ENCODE measurements around the gene SLC45A3. TPM values are rescaled to one million over a fixed set of nuclear protein-coding genes. Genes with fewer than 3 reads are reported as not detected.
A peak's percentile ranks its signal among the peaks of the same experiment; 100 is the strongest.

Gene SLC45A3
- polyA plus RNA-seq, 1 donor (not counting 4 experiments of a cell fraction or from before 2014, with no cell fraction given) = 2.5 TPM

DNA sequence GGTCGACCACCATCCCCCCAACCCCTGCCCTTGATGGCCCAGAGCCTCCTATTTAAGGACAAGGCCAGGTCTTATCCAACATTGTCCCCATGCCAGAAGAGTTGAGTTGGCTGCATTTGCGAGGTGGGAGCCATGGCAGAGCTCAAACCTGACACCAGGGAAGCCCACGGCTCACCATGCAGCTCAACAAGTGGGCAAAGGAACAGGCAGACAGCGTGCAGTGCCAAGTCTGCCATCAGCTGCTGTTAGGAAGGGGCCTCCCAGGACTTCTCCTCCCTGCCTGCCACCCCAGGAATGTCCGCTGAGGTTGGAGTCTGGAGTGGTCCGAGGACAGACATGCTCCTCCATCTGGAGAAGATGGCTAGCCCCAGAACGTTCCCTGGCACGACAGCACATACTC is 19.9 kb downstream of the SLC45A3 start:
- no peaks in the 10 kb centered on the region for H3K36me3 ChIP-seq (ENCODE audit: control insufficient read depth in 2 of 2, extremely low read depth in 1 of 2, insufficient read depth in 2 of 2, low read length in 2 of 2)
- H3K27ac ChIP-seq (ENCODE audit: control insufficient read depth, insufficient read depth, low read length) = no peak overlapping the region
- no peaks in the 10 kb centered on the region for H3K27me3 ChIP-seq (ENCODE audit: control insufficient read depth, extremely low read depth, insufficient read depth, low read length)
- H3K4me3 ChIP-seq (ENCODE audit: control insufficient read depth in 2 of 3, extremely low read depth in 1 of 3, insufficient read depth in 2 of 3, low read depth in 1 of 3, low read length in 3 of 3) = no peak overlapping the region
- H3K4me2 ChIP-seq (ENCODE audit: control insufficient read depth, extremely low read depth, insufficient read depth, low read depth, low read length) = no peak overlapping the region
- peaks cover 23% of the 10 kb centered on the region for H3K4me1 ChIP-seq (ENCODE audit: control insufficient read depth, extremely low read depth, insufficient read depth, low read length)
- no peaks in the 10 kb centered on the region for H3K9me3 ChIP-seq (ENCODE audit: control insufficient read depth, low read depth, low read length)
- peaks cover 4% of the 10 kb centered on the region for H3K9me1 ChIP-seq (ENCODE audit: control insufficient read depth, extremely low read depth, insufficient read depth, low read length)
- no peak overlapping the region for H3K9ac ChIP-seq (ENCODE audit: control insufficient read depth, extremely low read depth, insufficient read depth, low read length)
- dilution Hi-C loops (cut with MboI; ENCODE audit: extremely low pct_ligation_motif_present, low sequenced_read_pairs) = no loop called here
- FAIRE-seq = no peak
- H3K79me2 ChIP-seq (ENCODE audit: control insufficient read depth, insufficient read depth, low read length) = no peaks in the 10 kb centered on the region
- no peaks in the 10 kb centered on the region for H4K20me1 ChIP-seq (ENCODE audit: control insufficient read depth, extremely low read depth, insufficient read depth, low read length)
- no peak for DNase-seq (ENCODE audit: low read depth, low spot score)
- H2AFZ ChIP-seq (ENCODE audit: control insufficient read depth, low read length) = no peak overlapping the region
- no peak for TF ChIP-seq EZH2 (IDR thresholded peaks at IDR 0.05; ENCODE audit: low read length)
- TF ChIP-seq, protein P1, sequence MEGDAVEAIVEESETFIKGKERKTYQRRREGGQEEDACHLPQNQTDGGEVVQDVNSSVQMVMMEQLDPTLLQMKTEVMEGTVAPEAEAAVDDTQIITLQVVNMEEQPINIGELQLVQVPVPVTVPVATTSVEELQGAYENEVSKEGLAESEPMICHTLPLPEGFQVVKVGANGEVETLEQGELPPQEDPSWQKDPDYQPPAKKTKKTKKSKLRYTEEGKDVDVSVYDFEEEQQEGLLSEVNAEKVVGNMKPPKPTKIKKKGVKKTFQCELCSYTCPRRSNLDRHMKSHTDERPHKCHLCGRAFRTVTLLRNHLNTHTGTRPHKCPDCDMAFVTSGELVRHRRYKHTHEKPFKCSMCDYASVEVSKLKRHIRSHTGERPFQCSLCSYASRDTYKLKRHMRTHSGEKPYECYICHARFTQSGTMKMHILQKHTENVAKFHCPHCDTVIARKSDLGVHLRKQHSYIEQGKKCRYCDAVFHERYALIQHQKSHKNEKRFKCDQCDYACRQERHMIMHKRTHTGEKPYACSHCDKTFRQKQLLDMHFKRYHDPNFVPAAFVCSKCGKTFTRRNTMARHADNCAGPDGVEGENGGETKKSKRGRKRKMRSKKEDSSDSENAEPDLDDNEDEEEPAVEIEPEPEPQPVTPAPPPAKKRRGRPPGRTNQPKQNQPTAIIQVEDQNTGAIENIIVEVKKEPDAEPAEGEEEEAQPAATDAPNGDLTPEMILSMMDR (optimal IDR thresholded peaks at IDR 0.05 in 1 of 3, IDR thresholded peaks at IDR 0.05 in 1 of 3, conservative IDR thresholded peaks at IDR 0.05 in 1 of 3; ENCODE audit: extremely low read depth in 1 of 3, insufficient read depth in 2 of 3, low read length in 3 of 3) = no peak

DNA sequence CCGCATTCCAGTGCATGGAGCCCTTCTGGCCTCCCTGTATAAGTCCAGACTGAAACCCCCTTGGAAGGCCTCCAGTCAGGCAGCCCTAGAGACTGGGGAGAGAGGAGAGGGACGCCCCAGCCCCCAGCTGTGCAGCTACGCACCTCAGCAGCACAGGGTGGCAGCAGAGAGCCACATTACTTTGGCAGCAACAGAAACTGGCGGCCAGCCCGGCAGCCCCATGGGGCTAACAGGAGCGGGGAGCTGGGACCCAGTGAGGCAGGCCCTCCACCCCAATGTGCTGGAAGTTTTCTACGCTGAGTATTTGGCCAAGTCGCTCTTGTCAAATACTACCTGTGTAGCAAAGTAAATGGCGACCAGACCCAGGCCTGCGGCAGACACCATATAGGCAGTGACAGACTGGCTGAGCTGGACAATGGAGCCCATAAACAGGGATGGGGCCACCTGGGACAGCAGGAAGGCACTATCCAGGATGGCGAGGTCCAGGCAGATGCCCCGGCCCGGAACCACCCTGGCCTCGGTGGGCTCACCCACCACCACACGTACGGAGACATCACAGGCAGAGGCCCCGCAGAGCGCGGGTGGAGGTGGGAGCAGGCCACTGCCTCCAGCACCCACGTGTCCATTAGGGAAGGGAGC is 21.2 kb downstream of the SLC45A3 start:
- dilution Hi-C loops (cut with MboI; ENCODE audit: extremely low pct_ligation_motif_present, low sequenced_read_pairs) = no loop called here
- no peaks in the 10 kb centered on the region for H3K9me3 ChIP-seq (ENCODE audit: control insufficient read depth, low read depth, low read length)
- H3K4me1 ChIP-seq (ENCODE audit: control insufficient read depth, extremely low read depth, insufficient read depth, low read length) = peaks cover 10% of the 10 kb centered on the region
- H3K9me1 ChIP-seq (ENCODE audit: control insufficient read depth, extremely low read depth, insufficient read depth, low read length) = no peaks in the 10 kb centered on the region
- H3K27me3 ChIP-seq (ENCODE audit: control insufficient read depth, extremely low read depth, insufficient read depth, low read length) = no peaks in the 10 kb centered on the region
- no peak overlapping the region for H3K9ac ChIP-seq (ENCODE audit: control insufficient read depth, extremely low read depth, insufficient read depth, low read length)
- H4K20me1 ChIP-seq (ENCODE audit: control insufficient read depth, extremely low read depth, insufficient read depth, low read length) = no peaks in the 10 kb centered on the region
- no peaks in the 10 kb centered on the region for H3K79me2 ChIP-seq (ENCODE audit: control insufficient read depth, insufficient read depth, low read length)
- no peak overlapping the region for H2AFZ ChIP-seq (ENCODE audit: control insufficient read depth, low read length)
- TF ChIP-seq EZH2 (IDR thresholded peaks at IDR 0.05; ENCODE audit: low read length) = no peak
- TF ChIP-seq, protein P1 (optimal IDR thresholded peaks at IDR 0.05 in 1 of 3, IDR thresholded peaks at IDR 0.05 in 1 of 3, conservative IDR thresholded peaks at IDR 0.05 in 1 of 3; ENCODE audit: extremely low read depth in 1 of 3, insufficient read depth in 2 of 3, low read length in 3 of 3) = peak; percentile 87 to 95 (median 88)
- DNase-seq (ENCODE audit: low read depth, low spot score) (no peak), FAIRE-seq (no peak)
- no peak overlapping the region for H3K4me2 ChIP-seq (ENCODE audit: control insufficient read depth, extremely low read depth, insufficient read depth, low read depth, low read length)
- H3K4me3 ChIP-seq (ENCODE audit: control insufficient read depth in 2 of 3, extremely low read depth in 1 of 3, insufficient read depth in 2 of 3, low read depth in 1 of 3, low read length in 3 of 3) = no peak overlapping the region
- no peaks in the 10 kb centered on the region for H3K36me3 ChIP-seq (ENCODE audit: control insufficient read depth in 2 of 2, extremely low read depth in 1 of 2, insufficient read depth in 2 of 2, low read length in 2 of 2)
- H3K27ac ChIP-seq (ENCODE audit: control insufficient read depth, insufficient read depth, low read length) = no peak overlapping the region

Measured in keratinocyte (primary cell).